GM18870 (cell line): ENCODE results near the gene MRGPRF.
"Not testable (repeated sequence)": the region's sequence is repeated elsewhere in the genome, so short reads cannot be mapped to it uniquely, and the experiment has no call there.

ENCODE experiments used
- ATAC-seq: cut with Tn5 transposase; IDR thresholded peaks from one replicate; pipeline ENCODE4 v1.9.1; 2021; ENCODE audit warnings: moderate library complexity; ENCODE audit not compliant: unreplicated experiment

The MRGPRF gene

GRCh38 chr11:69003301-69003865 is 9.7 kb downstream of the MRGPRF start:
- ATAC-seq = no peak

GRCh38 chr11:69002570-69003231 is 10.3 kb downstream of the MRGPRF start:
- ATAC-seq = no peak

- no peak for ATAC-seq
Observed at GRCh38 chr11:69002110-69002569, 10.9 kb downstream of the MRGPRF start.

GRCh38 chr11:69001243-69002081 is 11.6 kb downstream of the MRGPRF start:
- no peak for ATAC-seq

- ATAC-seq = no peak
Observed at GRCh38 chr11:69000831-69001242, 12.2 kb downstream of the MRGPRF start.

- ATAC-seq = no peak
Observed at GRCh38 chr11:69000391-69000790, 12.7 kb downstream of the MRGPRF start.

GRCh38 chr11:68999748-69000355 is 13.2 kb downstream of the MRGPRF start:
- not testable (repeated sequence) for ATAC-seq

GRCh38 chr11:68999093-68999747 is 13.8 kb downstream of the MRGPRF start:
- no peak for ATAC-seq

- no peak for ATAC-seq
Observed at GRCh38 chr11:68998390-68998911, 14.6 kb downstream of the MRGPRF start.

- ATAC-seq = no peak
Observed at GRCh38 chr11:68997995-68998348, 15.1 kb downstream of the MRGPRF start.

- no peak for ATAC-seq
Observed at GRCh38 chr11:68997124-68997994, 15.7 kb downstream of the MRGPRF start.

- no peak for ATAC-seq
Observed at GRCh38 chr11:68996376-68997123, 16.5 kb downstream of the MRGPRF start.

GRCh38 chr11:68994894-68995285 is 18.2 kb downstream of the MRGPRF start:
- ATAC-seq = no peak

GRCh38 chr11:68994161-68994893 is 18.7 kb downstream of the MRGPRF start:
- no peak for ATAC-seq

GRCh38 chr11:68993546-68993945 is 19.5 kb downstream of the MRGPRF start:
- ATAC-seq = no peak

GRCh38 chr11:68992743-68993255 is 20.2 kb downstream of the MRGPRF start:
- no peak for ATAC-seq

GRCh38 chr11:68990995-68991780 is 21.9 kb downstream of the MRGPRF start:
- ATAC-seq = no peak
